Endothelial cell of umbilical vein (primary cell): ENCODE data around the gene PCDHGA8. TPM values are rescaled to one million over a fixed set of nuclear protein-coding genes. Genes with fewer than 3 reads are reported as not detected.
A peak's percentile ranks its signal among the peaks of the same experiment; 100 is the strongest.
"Not testable (repeated sequence)": the region's sequence is repeated elsewhere in the genome, so short reads cannot be mapped to it uniquely, and the experiment has no call there.

ENCODE experiments used
- BruUV-seq: library from RNA; stranded (reverse); fragments of 400-500 nt; replicated peaks from 2 replicates; lab custom pipeline; 2021; lab: Mats Ljungman, UMichigan
- CTCF ChIA-PET: fragments of 300-600, 350-600 bp; sonication (Branson Sonifier 250); formaldehyde crosslinking; loops from one replicate; lab custom pipeline; 2021; ENCODE audit warnings: antibody characterized with exemption, inconsistent platforms; lab: Charles Lee
- POLR2A ChIA-PET: fragments of 300-600, 350-600 bp; sonication (Branson Sonifier 250); formaldehyde crosslinking; loops from one replicate; lab custom pipeline; 2021; ENCODE audit warnings: antibody characterized with exemption, inconsistent platforms; lab: Charles Lee
- DNase-seq: peaks from one replicate; pipeline ENCODE4 v3.0.0-alpha.2; 2011; ENCODE audit warnings: low read depth, low spot score
- FAIRE-seq: peaks from 2 replicates; lab custom pipeline; 2011; peaks lifted over from hg19 to GRCh38; lab: Jason Lieb, UNC
- H2AFZ ChIP-seq: 2 replicates; pipeline ENCODE4 v1.6.0; 2012; ENCODE audit warnings: low read depth, low read length, control low read depth, inconsistent platforms
- H3K27ac ChIP-seq: 2 replicates; pipeline ENCODE4 v1.5.1; 2011; ENCODE audit warnings: low read depth, mild to moderate bottlenecking, control low read depth, low read length, moderate library complexity; ENCODE audit not compliant: insufficient read depth
- H3K27me3 ChIP-seq, 2 experiments: 2 replicates each; pipeline versions ENCODE4 v1.6.0 to v1.6.1; 2011; ENCODE audit warnings: low read length in 2 of 2, mixed read lengths in 1 of 2; ENCODE audit not compliant: control insufficient read depth in 2 of 2, insufficient read depth in 2 of 2
- H3K36me3 ChIP-seq, 2 experiments: 2 replicates in 1 of 2; 3 replicates in 1 of 2; pipeline ENCODE4 v1.5.1; 2011; ENCODE audit warnings: low read length in 2 of 2, mild to moderate bottlenecking in 1 of 2, moderate library complexity in 1 of 2; ENCODE audit not compliant: control insufficient read depth in 2 of 2, insufficient read depth in 2 of 2; ENCODE audit errors: extremely low read depth in 1 of 2
- H3K4me1 ChIP-seq: 3 replicates; pipeline ENCODE4 v1.5.1; 2011; ENCODE audit warnings: mild to moderate bottlenecking, low read length; ENCODE audit not compliant: control insufficient read depth, insufficient read depth; ENCODE audit errors: extremely low read depth
- H3K4me2 ChIP-seq: 2 replicates; pipeline ENCODE4 v1.6.1; 2011; ENCODE audit warnings: low read length, control low read depth, mixed read lengths; ENCODE audit not compliant: insufficient read depth
- H3K4me3 ChIP-seq, 3 experiments: fragments of 200-600 bp in 1 of 3; sonication (generic), shearing (Covaris generic) in 1 of 3; replicated peaks in 1 of 3; 2 replicates each; pipeline ENCODE4 v1.5.1; 2011 to 2016; ENCODE audit warnings: control low read depth in 3 of 3, low read length in 3 of 3, mild to moderate bottlenecking in 2 of 3, inconsistent platforms in 1 of 3, low read depth in 1 of 3, moderate library complexity in 1 of 3; ENCODE audit not compliant: insufficient read depth in 1 of 3
- H3K79me2 ChIP-seq: 2 replicates; pipeline ENCODE4 v1.6.0; 2012; ENCODE audit warnings: low read length, inconsistent platforms; ENCODE audit not compliant: control insufficient read depth, insufficient read depth
- H3K9ac ChIP-seq: replicated peaks from 2 replicates; pipeline ENCODE3; 2011; ENCODE audit warnings: low read length, control low read depth; ENCODE audit not compliant: insufficient read depth; ENCODE audit errors: extremely low read depth
- H3K9me1 ChIP-seq: replicated peaks from 3 replicates; pipeline ENCODE4 v1.6.0; 2011; ENCODE audit warnings: mild to moderate bottlenecking, low read length; ENCODE audit not compliant: control insufficient read depth, insufficient read depth; ENCODE audit errors: extremely low read depth
- H3K9me3 ChIP-seq: replicated peaks from 2 replicates; pipeline ENCODE4 v1.5.1; 2012; ENCODE audit warnings: low read length, inconsistent platforms; ENCODE audit not compliant: control insufficient read depth, insufficient read depth
- H4K20me1 ChIP-seq: replicated peaks from 2 replicates; pipeline ENCODE3; 2011; ENCODE audit warnings: mild to moderate bottlenecking, low read length; ENCODE audit not compliant: control insufficient read depth, insufficient read depth; ENCODE audit errors: extremely low read depth
- CTCF ChIP-seq, 2 donors: IDR thresholded peaks; 1 replicate in 1 of 2; 2 replicates in 1 of 2; pipeline ENCODE4 v1.5.1; 2011; ENCODE audit warnings: low read length in 2 of 2, mild to moderate bottlenecking in 2 of 2, moderate library complexity in 2 of 2, control low read depth in 1 of 2, inconsistent platforms in 1 of 2, low read depth in 1 of 2; ENCODE audit not compliant: insufficient read depth in 1 of 2; ENCODE audit errors: extremely low read depth in 1 of 2
- EZH2 ChIP-seq: IDR thresholded peaks from 2 replicates; pipeline ENCODE4 v1.6.1; 2012; ENCODE audit warnings: borderline replicate concordance, low read depth, mild to moderate bottlenecking, moderate library complexity, low read length, inconsistent platforms; ENCODE audit not compliant: severe bottlenecking
- POLR2A ChIP-seq: IDR thresholded peaks from 2 replicates; pipeline ENCODE4 v1.6.1; 2012; ENCODE audit warnings: low read depth, mild to moderate bottlenecking, control low read depth, low read length
- dilution Hi-C: fragments of 300-500 bp; cut with MboI; formaldehyde crosslinking; loops from one replicate; pipeline ENCODE4 v1.15.0; 2019; ENCODE audit warnings: low sequenced_read_pairs; ENCODE audit not compliant: extremely low pct_ligation_motif_present
- intact Hi-C: fragments of 100-400 bp; cut with micrococcal nuclease; formaldehyde crosslinking; loops from one replicate; pipeline ENCODE4 v1.10.0; 2022
- polyA plus RNA-seq, 4 experiments: library from polyadenylated mRNA; depleted of rRNA in 3 of 4; stranded (reverse) in 3 of 4; unstranded in 1 of 4; fragments of >200 nt; gene quantifications; 2 replicates each; pipeline versions ENCODE4 v1.2.1 to v1.2.3, GENCODE V29; 2011 to 2012; ENCODE audit warnings: missing spikeins in 1 of 4
- total RNA-seq: library from RNA; stranded (reverse); gene quantifications from 2 replicates; pipeline ENCODE4 v1.2.3, GENCODE V29; 2021
- TF ChIP-seq, protein P1 (sequence below): IDR thresholded peaks from 2 replicates; pipeline ENCODE4 v1.6.1; 2011; ENCODE audit not compliant: insufficient read depth, insufficient read length

The PCDHGA8 gene
- total and polyA plus RNA-seq, 2 donors (not counting 3 experiments of a cell fraction or from before 2014, with no cell fraction given): 0.44 to 0.95 TPM

GRCh38 chr5:141375444-141376155 is 16.8 kb upstream of the PCDHGA8 start:
- H2AFZ ChIP-seq, H3K9ac ChIP-seq, H3K9me1 ChIP-seq, H3K4me1 ChIP-seq, FAIRE-seq, H3K4me3 ChIP-seq, DNase-seq, H3K9me3 ChIP-seq, H3K79me2 ChIP-seq, H3K36me3 ChIP-seq, POLR2A ChIA-PET, intact Hi-C loops, H4K20me1 ChIP-seq, H3K27ac ChIP-seq, dilution Hi-C loops, BruUV-seq, H3K4me2 ChIP-seq: not testable (repeated sequence)
- peak; percentile 9 for TF ChIP-seq EZH2
- CTCF ChIA-PET: interaction anchor here (1.4 to 3.2 kb wide), 3 partner anchors 7 to 188 kb away, joined by 4 to 41 read pairs (median 10); partner anchors contain the start of gene PCDHGA7
- H3K27me3 ChIP-seq: peaks cover 30 to 67% of the 10 kb centered on the region in 2 experiments

- Histone ChIP-seq H3K27me3 (peaks cover 29 to 61% of the 10 kb centered on the region in 2 experiments), H3K9ac (no peak within 1 kb of the TSS), H3K9me1 (no peaks in the 10 kb centered on the region), H3K79me2 (no peaks in the 10 kb centered on the region), H3K4me3 (peak within 1 kb of the TSS in 2 of 3 experiments; percentile 11 to 39), H3K9me3 (no peaks in the 10 kb centered on the region), H4K20me1 (no peaks in the 10 kb centered on the region), H3K36me3 (no peaks in the 10 kb centered on the region), H3K4me2 (peak within 1 kb of the TSS; percentile 22), H3K4me1 (no peaks in the 10 kb centered on the region), H3K27ac (no peak within 1 kb of the TSS), H2AFZ (peak within 1 kb of the TSS; percentile 56)
- ChIA-PET CTCF (interaction anchor here (0.8 to 3.6 kb wide), 12 partner anchors 9 to 185 kb away, joined by 3 to 21 read pairs (median 6); partner anchors contain the start of genes PCDHGA1, PCDHGA11, PCDHGA12 and PCDHGA2), POLR2A (no interaction called here)
- dilution Hi-C loops (no loop called here), intact Hi-C loops (no loop called here)
- no peak for TF ChIP-seq POLR2A
- TF ChIP-seq EZH2: peak; percentile 44
- TF ChIP-seq, protein P1, sequence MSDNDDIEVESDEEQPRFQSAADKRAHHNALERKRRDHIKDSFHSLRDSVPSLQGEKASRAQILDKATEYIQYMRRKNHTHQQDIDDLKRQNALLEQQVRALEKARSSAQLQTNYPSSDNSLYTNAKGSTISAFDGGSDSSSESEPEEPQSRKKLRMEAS: no peak
- TF ChIP-seq CTCF (IDR thresholded peaks at IDR 0.05; ENCODE audit: extremely low read depth in 1 of 2, insufficient read depth in 1 of 2, low read depth in 1 of 2, low read length in 2 of 2): peak; percentile 26 to 35
- DNase-seq (peak; percentile 34), FAIRE-seq (peak; percentile 76)
- no TSS peak for BruUV-seq
Observed at GRCh38 chr5:141382469-141383294, 9.8 kb upstream of the PCDHGA8 start, which contains the start of gene PCDHGA7. TSS of gene PCDHGA7 (plus strand) at chr5:141382742. CDS start at chr5:141382900, 158 bp downstream.
